ENCODE data around the gene FADS1. TPM values are rescaled to one million over a fixed set of nuclear protein-coding genes. Genes with fewer than 3 reads are reported as not detected.

Gene FADS1
- total and polyA plus RNA-seq, 2 of the 8 experiments (the other 6 are each of a cell fraction or from before 2014, with no cell fraction given) = 115 to 141 TPM

GRCh38 chr11:61863548-61864081 is 46.8 kb upstream of the FADS1 start:
- Histone ChIP-seq H3K27ac (ENCODE audit: low read depth, low read length) (no peak overlapping the region), H3K56ac (replicated peaks; ENCODE audit: insufficient read length, low read depth, low read length) (no peak overlapping the region), H3K18ac (ENCODE audit: extremely low read depth, low read length) (no peak overlapping the region), H3K9ac (replicated peaks in 1 of 4; ENCODE audit: extremely low read depth in 1 of 4, low read depth in 3 of 4, low read length in 3 of 4) (no peak overlapping the region), H4K8ac (ENCODE audit: extremely low read depth, insufficient read depth, low read length) (no peak overlapping the region; the same call in 1 of the 2 replicates), H3K36me3 (ENCODE audit: control insufficient read depth in 2 of 4, insufficient read depth in 4 of 4, low read length in 3 of 4) (peaks cover 23 to 66% (median 46%) of the 10 kb centered on the region in 4 experiments), H2BK12ac (ENCODE audit: low read depth, low read length) (no peak overlapping the region), H2AK5ac (ENCODE audit: low read depth, low read length) (no peak overlapping the region), H3K27me3 (replicated peaks in 1 of 4; ENCODE audit: control insufficient read depth in 3 of 4, extremely low read depth in 1 of 4, insufficient read depth in 3 of 4, low read length in 3 of 4) (no peaks in the 10 kb centered on the region), H3K9me3 (ENCODE audit: insufficient read depth in 2 of 2, low read depth in 1 of 2, low read length in 1 of 2) (no peaks in the 10 kb centered on the region), H3K23me2 (ENCODE audit: low read depth, low read length) (no peaks in the 10 kb centered on the region), H3K4ac (replicated peaks; ENCODE audit: insufficient read length, low read depth, low read length) (no peak overlapping the region), H2BK120ac (replicated peaks; ENCODE audit: low read depth, low read length) (no peak overlapping the region), H3K79me1 (ENCODE audit: low read depth, low read length) (no peaks in the 10 kb centered on the region), H4K5ac (ENCODE audit: insufficient read length, low read depth, low read length) (no peak overlapping the region), H2BK15ac (ENCODE audit: low read length) (no peak overlapping the region), H4K20me1 (replicated peaks in 1 of 2; ENCODE audit: control insufficient read depth in 1 of 2, insufficient read depth in 2 of 2, low read length in 2 of 2) (peaks cover 7 to 10% of the 10 kb centered on the region in 2 experiments), H3K4me3 (ENCODE audit: extremely low read depth in 1 of 4, insufficient read depth in 2 of 4, low read depth in 3 of 4, low read length in 4 of 4) (no peak overlapping the region), H3K79me2 (ENCODE audit: control insufficient read depth in 1 of 2, insufficient read depth in 2 of 2, low read length in 2 of 2) (no peaks in the 10 kb centered on the region), H3K4me2 (ENCODE audit: insufficient read depth in 1 of 2, low read depth in 2 of 2, low read length in 2 of 2) (no peak overlapping the region), H4K91ac (replicated peaks; ENCODE audit: insufficient read length, low read length) (no peak overlapping the region), H3K23ac (ENCODE audit: insufficient read length) (no peak overlapping the region), H3K14ac (ENCODE audit: insufficient read length) (no peak overlapping the region), H3K4me1 (replicated peaks in 1 of 4; ENCODE audit: control insufficient read depth in 3 of 4, insufficient read depth in 4 of 4, low read length in 3 of 4) (no peaks in the 10 kb centered on the region), H2BK5ac (ENCODE audit: low read depth, low read length) (peak overlapping the region; percentile 44; the same call in 1 of the 2 replicates), H2BK20ac (ENCODE audit: low read length) (no peak overlapping the region), H2AFZ (ENCODE audit: low read length) (no peak overlapping the region)
- TF ChIP-seq E2F6 (IDR thresholded peaks at IDR 0.05) (no peak), SIN3A (conservative IDR thresholded peaks at IDR 0.05 in 1 of 2, IDR thresholded peaks at IDR 0.05 in 1 of 2; ENCODE audit: low read depth in 1 of 2, low read length in 2 of 2) (no peak)
- DNase-seq (ENCODE audit: low read depth in 1 of 2, low spot score in 2 of 2) (no peak), FAIRE-seq (no peak)
- 93% methylated on average over 12 of the region's 13 CpGs; no CpG with 5 or more reads in 1 of the 2 experiments for WGBS, 2 experiments (ENCODE audit: extremely low coverage in 1 of 2, insufficient coverage in 1 of 2, insufficient read length in 1 of 2, insufficient replicate concordance in 2 of 2, low coverage in 1 of 2, low lambda C conversion rate in 2 of 2, missing lambda C conversion rate in 1 of 2)
- ChIA-PET POLR2A (ENCODE audit: partially characterized antibody) (interaction anchor here (1.0 to 1.3 kb wide), 3 partner anchors 10 to 35 kb away, joined by 3 to 4 read pairs (median 4); partner anchors contain the start of gene FADS2), CTCF (ENCODE audit: partially characterized antibody) (interaction anchor here (1.3 to 1.6 kb wide), 2 partner anchors 30 to 34 kb away, joined by 4 read pairs; no protein-coding TSS in a partner anchor)
